GM18505 (cell line): ENCODE measurements around the gene PATL1.
A peak's percentile ranks its signal among the peaks of the same experiment; 100 is the strongest.
"Not testable (repeated sequence)": the region's sequence is repeated elsewhere in the genome, so short reads cannot be mapped to it uniquely, and the experiment has no call there.

Experiments used
- ATAC-seq: cut with Tn5 transposase; IDR thresholded peaks from one replicate; pipeline ENCODE4 v1.9.1; 2021; ENCODE audit not compliant: unreplicated experiment
- POLR2A ChIP-seq: IDR thresholded peaks from 4 replicates; pipeline ENCODE4 v1.6.1; 2011; ENCODE audit warnings: borderline replicate concordance; ENCODE audit not compliant: insufficient read depth, insufficient read length; ENCODE audit errors: extremely low read depth

PATL1 gene

GRCh38 chr11:59659981-59660380 is 8.9 kb downstream of the PATL1 start:
- no peak for TF ChIP-seq POLR2A
- no peak for ATAC-seq

GRCh38 chr11:59658036-59658435 is 10.8 kb downstream of the PATL1 start:
- ATAC-seq: no peak
- TF ChIP-seq POLR2A: no peak

- no peak for TF ChIP-seq POLR2A
- no peak for ATAC-seq
Observed at GRCh38 chr11:59654893-59655292, 13.9 kb downstream of the PATL1 start.

GRCh38 chr11:59647245-59647980 is 21.4 kb downstream of the PATL1 start:
- ATAC-seq: no peak
- TF ChIP-seq POLR2A: no peak

GRCh38 chr11:59644528-59644927 is 24.3 kb downstream of the PATL1 start:
- TF ChIP-seq POLR2A: no peak
- no peak for ATAC-seq

GRCh38 chr11:59643390-59643789 is 25.4 kb downstream of the PATL1 start:
- no peak for TF ChIP-seq POLR2A
- no peak for ATAC-seq

GRCh38 chr11:59641156-59641555 is 27.7 kb downstream of the PATL1 start:
- no peak for ATAC-seq
- TF ChIP-seq POLR2A: no peak

- no peak for ATAC-seq
- no peak for TF ChIP-seq POLR2A
Observed at GRCh38 chr11:59630493-59630892, 38.3 kb downstream of the PATL1 start.

GRCh38 chr11:59629996-59630395 is 38.8 kb downstream of the PATL1 start:
- no peak for ATAC-seq
- TF ChIP-seq POLR2A: no peak

- not testable (repeated sequence) for ATAC-seq
Observed at GRCh38 chr11:59626969-59627368, 41.9 kb downstream of the PATL1 start.

GRCh38 chr11:59625703-59626102 is 43.1 kb downstream of the PATL1 start:
- no peak for ATAC-seq
- no peak for TF ChIP-seq POLR2A

GRCh38 chr11:59617876-59618275 is 51.0 kb downstream of the PATL1 start:
- no peak for TF ChIP-seq POLR2A
- ATAC-seq: no peak

- ATAC-seq: no peak
- TF ChIP-seq POLR2A: peak; percentile 80
Observed at GRCh38 chr11:59616396-59616982, 52.3 kb downstream of the PATL1 start.

- TF ChIP-seq POLR2A: peak; percentile 69
- peak; percentile 84 for ATAC-seq
Observed at GRCh38 chr11:59615637-59616395, 53.0 kb downstream of the PATL1 start, which contains the start of gene OSBP. Gene OSBP (minus strand): TSS chr11:59615774. CDS start chr11:59615664, 110 bp downstream.

- peak; percentile 11 for ATAC-seq
- peak; percentile 13 for TF ChIP-seq POLR2A
Observed at GRCh38 chr11:59615120-59615636, 53.7 kb downstream of the PATL1 start.
